Pericardium fibroblast (primary cell): ENCODE data around the gene CHAC2. TPM values are rescaled to one million over a fixed set of nuclear protein-coding genes. Genes with fewer than 3 reads are reported as not detected.

Experiments
- total RNA-seq: library from RNA; depleted of rRNA; stranded (reverse); fragments of >200 nt; gene quantifications from 2 replicates; pipeline ENCODE4 v1.2.3, GENCODE V29; 2015

Gene CHAC2
- 0.09 and 2.7 TPM in 2 replicates for total RNA-seq

GRCh38 chr2:53767405-53768241 lies at the start of gene CHAC2:
CHAC2 (plus strand) TSS chr2:53767804; CDS start chr2:53767887, 83 bp downstream.

GRCh38 chr2:53786705-53787613 lies 19.4 kb downstream of the CHAC2 start, which contains the start of the genes ASB3 and ERLEC1:
ASB3 (minus strand) TSS chr2:53786953; CDS start chr2:53765572, 21,381 bp downstream.
ERLEC1 (plus strand) TSS chr2:53787044; CDS start chr2:53787211, 167 bp downstream.

Other genes starting within 250 kb of the CHAC2 start
- gene ASB3, start 19.1 kb downstream of the CHAC2 start, total RNA-seq: 10.0 and 13.5 TPM in 2 replicates
- 122 TPM in 2 replicates for gene ERLEC1, start 19.2 kb downstream of the CHAC2 start, total RNA-seq
- 0.35 and 0.77 TPM in 2 replicates for gene GPR75, start 92.2 kb downstream of the CHAC2 start, total RNA-seq
- 15.9 and 20.9 TPM in 2 replicates for gene PSME4, start 203.2 kb downstream of the CHAC2 start, total RNA-seq